ENCODE data around the gene POU6F2. TPM values are rescaled to one million over a fixed set of nuclear protein-coding genes. Genes with fewer than 3 reads are reported as not detected.

Gene POU6F2
- polyA plus RNA-seq, 1 experiment, result not detected

- no peaks in the 10 kb centered on the region for H3K27me3 ChIP-seq (ENCODE audit: control insufficient read depth, insufficient read depth, low read length)
- DNase-seq (ENCODE audit: low read depth), result no peak
- H3K4me3 ChIP-seq (ENCODE audit: low read depth, low read length), result no peak overlapping the region
- CTCF ChIA-PET, result no interaction called here
- TF ChIP-seq CTCF (IDR thresholded peaks at IDR 0.05; ENCODE audit: insufficient read depth, low read depth, low read length), result no peak
- no peaks in the 10 kb centered on the region for H3K36me3 ChIP-seq (ENCODE audit: control insufficient read depth, insufficient read depth, low read length)
- POLR2A ChIA-PET, result no interaction called here
Measured at GRCh38 chr7:39261771-39262170, 284.1 kb downstream of the POU6F2 start.

GRCh38 chr7:39265641-39266591 lies 288.2 kb downstream of the POU6F2 start:
- Histone ChIP-seq H3K4me3 (ENCODE audit: low read depth, low read length) (no peak overlapping the region), H3K27me3 (ENCODE audit: control insufficient read depth, insufficient read depth, low read length) (no peaks in the 10 kb centered on the region), H3K36me3 (ENCODE audit: control insufficient read depth, insufficient read depth, low read length) (no peaks in the 10 kb centered on the region)
- no peak for DNase-seq (ENCODE audit: low read depth)
- POLR2A ChIA-PET, result no interaction called here
- TF ChIP-seq CTCF (IDR thresholded peaks at IDR 0.05; ENCODE audit: insufficient read depth, low read depth, low read length), result no peak
- CTCF ChIA-PET, result no interaction called here

GRCh38 chr7:39269034-39269433 lies 291.3 kb downstream of the POU6F2 start:
- H3K36me3 ChIP-seq (ENCODE audit: control insufficient read depth, insufficient read depth, low read length), result no peaks in the 10 kb centered on the region
- H3K4me3 ChIP-seq (ENCODE audit: low read depth, low read length), result no peak overlapping the region
- TF ChIP-seq CTCF (IDR thresholded peaks at IDR 0.05; ENCODE audit: insufficient read depth, low read depth, low read length), result no peak
- ChIA-PET CTCF (no interaction called here), POLR2A (no interaction called here)
- H3K27me3 ChIP-seq (ENCODE audit: control insufficient read depth, insufficient read depth, low read length), result no peaks in the 10 kb centered on the region
- DNase-seq (ENCODE audit: low read depth), result no peak

GRCh38 chr7:39270018-39270417 lies 292.3 kb downstream of the POU6F2 start:
- no peak overlapping the region for H3K4me3 ChIP-seq (ENCODE audit: low read depth, low read length)
- H3K27me3 ChIP-seq (ENCODE audit: control insufficient read depth, insufficient read depth, low read length), result no peaks in the 10 kb centered on the region
- no peak for TF ChIP-seq CTCF (IDR thresholded peaks at IDR 0.05; ENCODE audit: insufficient read depth, low read depth, low read length)
- CTCF ChIA-PET, result no interaction called here
- POLR2A ChIA-PET, result no interaction called here
- no peaks in the 10 kb centered on the region for H3K36me3 ChIP-seq (ENCODE audit: control insufficient read depth, insufficient read depth, low read length)
- no peak for DNase-seq (ENCODE audit: low read depth)

- no peak for DNase-seq (ENCODE audit: low read depth)
- H3K4me3 ChIP-seq (ENCODE audit: low read depth, low read length), result no peak overlapping the region
- POLR2A ChIA-PET, result no interaction called here
- CTCF ChIA-PET, result no interaction called here
- TF ChIP-seq CTCF (IDR thresholded peaks at IDR 0.05; ENCODE audit: insufficient read depth, low read depth, low read length), result no peak
- H3K36me3 ChIP-seq (ENCODE audit: control insufficient read depth, insufficient read depth, low read length), result no peaks in the 10 kb centered on the region
- H3K27me3 ChIP-seq (ENCODE audit: control insufficient read depth, insufficient read depth, low read length), result no peaks in the 10 kb centered on the region
Measured at GRCh38 chr7:39271402-39271801, 293.7 kb downstream of the POU6F2 start.

Data from BJ (cell line).